ENCODE measurements around the gene ST3GAL4.

DNA sequence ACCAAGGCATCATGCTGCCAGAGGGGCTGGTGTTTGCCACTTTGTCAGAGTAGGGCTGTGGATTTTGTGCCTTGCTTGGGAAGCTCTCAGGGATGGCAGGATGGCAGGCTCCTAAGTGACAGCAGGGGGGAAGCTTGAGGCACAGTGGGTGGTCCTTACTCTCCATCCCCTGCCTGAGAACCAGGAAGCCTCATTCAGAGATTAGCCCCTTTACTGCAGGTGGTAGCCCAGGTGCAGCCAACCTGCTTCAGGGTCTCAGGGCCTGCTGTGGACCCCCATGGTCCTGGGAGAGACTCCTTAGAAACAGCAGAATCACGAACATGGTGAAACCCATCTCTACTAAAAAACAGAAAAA, 8.9 kb upstream of the ST3GAL4 start:
- TF ChIP-seq, protein P1, sequence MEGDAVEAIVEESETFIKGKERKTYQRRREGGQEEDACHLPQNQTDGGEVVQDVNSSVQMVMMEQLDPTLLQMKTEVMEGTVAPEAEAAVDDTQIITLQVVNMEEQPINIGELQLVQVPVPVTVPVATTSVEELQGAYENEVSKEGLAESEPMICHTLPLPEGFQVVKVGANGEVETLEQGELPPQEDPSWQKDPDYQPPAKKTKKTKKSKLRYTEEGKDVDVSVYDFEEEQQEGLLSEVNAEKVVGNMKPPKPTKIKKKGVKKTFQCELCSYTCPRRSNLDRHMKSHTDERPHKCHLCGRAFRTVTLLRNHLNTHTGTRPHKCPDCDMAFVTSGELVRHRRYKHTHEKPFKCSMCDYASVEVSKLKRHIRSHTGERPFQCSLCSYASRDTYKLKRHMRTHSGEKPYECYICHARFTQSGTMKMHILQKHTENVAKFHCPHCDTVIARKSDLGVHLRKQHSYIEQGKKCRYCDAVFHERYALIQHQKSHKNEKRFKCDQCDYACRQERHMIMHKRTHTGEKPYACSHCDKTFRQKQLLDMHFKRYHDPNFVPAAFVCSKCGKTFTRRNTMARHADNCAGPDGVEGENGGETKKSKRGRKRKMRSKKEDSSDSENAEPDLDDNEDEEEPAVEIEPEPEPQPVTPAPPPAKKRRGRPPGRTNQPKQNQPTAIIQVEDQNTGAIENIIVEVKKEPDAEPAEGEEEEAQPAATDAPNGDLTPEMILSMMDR (IDR thresholded peaks at IDR 0.05): no peak
- TF ChIP-seq EP300 (IDR thresholded peaks at IDR 0.05): no peak
- TF ChIP-seq POLR2AphosphoS5 (IDR thresholded peaks at IDR 0.05): no peak
- TF ChIP-seq POLR2A (IDR thresholded peaks at IDR 0.05): no peak

All from sigmoid colon (tissue), 4 donors.